ENCODE measurements around the gene L3MBTL2.

L3MBTL2 gene

GRCh38 chr22:41217553-41218157, 12.5 kb downstream of the L3MBTL2 start:
- ChIA-PET POLR2A (no interaction called here), CTCF (interaction anchor here (1.7 kb wide), 1 partner anchor 20 kb away, joined by 6 read pairs; no protein-coding TSS in a partner anchor)
- TF ChIP-seq, protein P1, sequence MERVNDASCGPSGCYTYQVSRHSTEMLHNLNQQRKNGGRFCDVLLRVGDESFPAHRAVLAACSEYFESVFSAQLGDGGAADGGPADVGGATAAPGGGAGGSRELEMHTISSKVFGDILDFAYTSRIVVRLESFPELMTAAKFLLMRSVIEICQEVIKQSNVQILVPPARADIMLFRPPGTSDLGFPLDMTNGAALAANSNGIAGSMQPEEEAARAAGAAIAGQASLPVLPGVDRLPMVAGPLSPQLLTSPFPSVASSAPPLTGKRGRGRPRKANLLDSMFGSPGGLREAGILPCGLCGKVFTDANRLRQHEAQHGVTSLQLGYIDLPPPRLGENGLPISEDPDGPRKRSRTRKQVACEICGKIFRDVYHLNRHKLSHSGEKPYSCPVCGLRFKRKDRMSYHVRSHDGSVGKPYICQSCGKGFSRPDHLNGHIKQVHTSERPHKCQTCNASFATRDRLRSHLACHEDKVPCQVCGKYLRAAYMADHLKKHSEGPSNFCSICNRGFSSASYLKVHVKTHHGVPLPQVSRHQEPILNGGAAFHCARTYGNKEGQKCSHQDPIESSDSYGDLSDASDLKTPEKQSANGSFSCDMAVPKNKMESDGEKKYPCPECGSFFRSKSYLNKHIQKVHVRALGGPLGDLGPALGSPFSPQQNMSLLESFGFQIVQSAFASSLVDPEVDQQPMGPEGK (tag by site-specific recombination; IDR thresholded peaks at IDR 0.05) = peak; percentile 26; the same call in 1 of the 2 replicates
- peak; percentile 55 for TF ChIP-seq PRDM10 (tag by site-specific recombination; IDR thresholded peaks at IDR 0.05)
- TF ChIP-seq ZBTB17 (tag by site-specific recombination; IDR thresholded peaks at IDR 0.05) = 0 out of 2 replicates have a peak, but pooled peaks have one; percentile 30
- TF ChIP-seq ZNF600 (tag by site-specific recombination; IDR thresholded peaks at IDR 0.05) = peak; percentile 61; the same call in 1 of the 2 replicates
- TF ChIP-seq REPIN1 (tag by site-specific recombination; IDR thresholded peaks at IDR 0.05; ENCODE audit: low read depth) = no peak
- peak; percentile 25; the same call in 1 of the 2 replicates for TF ChIP-seq WT1 (tag by site-specific recombination; IDR thresholded peaks at IDR 0.05)
- no peak for TF ChIP-seq ZNF776 (tag by site-specific recombination; IDR thresholded peaks at IDR 0.05; ENCODE audit: borderline replicate concordance)
- TF ChIP-seq TRIM28 (IDR thresholded peaks at IDR 0.05; ENCODE audit: borderline replicate concordance, low read length) = peak; percentile 11; the same call in 1 of the 2 replicates
- 0 out of 2 replicates have a peak, but pooled peaks have one; percentile 32 for TF ChIP-seq ZEB2 (tag by site-specific recombination; IDR thresholded peaks at IDR 0.05)
- TF ChIP-seq, protein P2, sequence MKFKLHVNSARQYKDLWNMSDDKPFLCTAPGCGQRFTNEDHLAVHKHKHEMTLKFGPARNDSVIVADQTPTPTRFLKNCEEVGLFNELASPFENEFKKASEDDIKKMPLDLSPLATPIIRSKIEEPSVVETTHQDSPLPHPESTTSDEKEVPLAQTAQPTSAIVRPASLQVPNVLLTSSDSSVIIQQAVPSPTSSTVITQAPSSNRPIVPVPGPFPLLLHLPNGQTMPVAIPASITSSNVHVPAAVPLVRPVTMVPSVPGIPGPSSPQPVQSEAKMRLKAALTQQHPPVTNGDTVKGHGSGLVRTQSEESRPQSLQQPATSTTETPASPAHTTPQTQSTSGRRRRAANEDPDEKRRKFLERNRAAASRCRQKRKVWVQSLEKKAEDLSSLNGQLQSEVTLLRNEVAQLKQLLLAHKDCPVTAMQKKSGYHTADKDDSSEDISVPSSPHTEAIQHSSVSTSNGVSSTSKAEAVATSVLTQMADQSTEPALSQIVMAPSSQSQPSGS (tag by site-specific recombination; IDR thresholded peaks at IDR 0.05; ENCODE audit: low read depth) = no peak
- no peaks in the 10 kb centered on the region for H3K4me1 ChIP-seq (ENCODE audit: control insufficient read depth, insufficient read depth, low read length)
- H3K36me3 ChIP-seq (ENCODE audit: control insufficient read depth in 2 of 2, insufficient read depth in 1 of 2, low read length in 2 of 2) = peaks cover 50 to 87% of the 10 kb centered on the region in 2 experiments
- H3K4me3 ChIP-seq (ENCODE audit: low read depth, low read length) = no peak overlapping the region
- no peaks in the 10 kb centered on the region for H3K9me3 ChIP-seq (ENCODE audit: control insufficient read depth, insufficient read depth, low read depth, low read length)
- H3K27ac ChIP-seq (ENCODE audit: extremely low read depth, low read depth, low read length) = peak overlapping the region; percentile 46; the same call in 1 of the 2 replicates

- ChIA-PET CTCF (interaction anchor here (0.6 to 1.6 kb wide), 2 partner anchors 15 to 300 kb away, joined by 3 to 5 read pairs; no protein-coding TSS in a partner anchor), POLR2A (no interaction called here)
- H3K4me3 ChIP-seq (ENCODE audit: low read depth, low read length) = no peak overlapping the region
- peaks cover 36 to 90% of the 10 kb centered on the region in 2 experiments for H3K36me3 ChIP-seq (ENCODE audit: control insufficient read depth in 2 of 2, insufficient read depth in 1 of 2, low read length in 2 of 2)
- H3K9me3 ChIP-seq (ENCODE audit: control insufficient read depth, insufficient read depth, low read depth, low read length) = no peaks in the 10 kb centered on the region
- H3K4me1 ChIP-seq (ENCODE audit: control insufficient read depth, insufficient read depth, low read length) = no peaks in the 10 kb centered on the region
- H3K27ac ChIP-seq (ENCODE audit: extremely low read depth, low read depth, low read length) = no peak overlapping the region
- TF ChIP-seq WT1 (tag by site-specific recombination; IDR thresholded peaks at IDR 0.05) (no peak), ZNF404 (tag by site-specific recombination; IDR thresholded peaks at IDR 0.05) (no peak), ZNF211 (tag by site-specific recombination; IDR thresholded peaks at IDR 0.05; ENCODE audit: low read depth) (no peak)
- TF ChIP-seq, protein P3, sequence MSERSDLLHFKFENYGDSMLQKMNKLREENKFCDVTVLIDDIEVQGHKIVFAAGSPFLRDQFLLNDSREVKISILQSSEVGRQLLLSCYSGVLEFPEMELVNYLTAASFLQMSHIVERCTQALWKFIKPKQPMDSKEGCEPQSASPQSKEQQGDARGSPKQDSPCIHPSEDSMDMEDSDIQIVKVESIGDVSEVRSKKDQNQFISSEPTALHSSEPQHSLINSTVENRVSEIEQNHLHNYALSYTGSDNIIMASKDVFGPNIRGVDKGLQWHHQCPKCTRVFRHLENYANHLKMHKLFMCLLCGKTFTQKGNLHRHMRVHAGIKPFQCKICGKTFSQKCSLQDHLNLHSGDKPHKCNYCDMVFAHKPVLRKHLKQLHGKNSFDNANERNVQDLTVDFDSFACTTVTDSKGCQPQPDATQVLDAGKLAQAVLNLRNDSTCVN (tag by site-specific recombination; optimal IDR thresholded peaks at IDR 0.05) = no peak
- TF ChIP-seq, protein P4, sequence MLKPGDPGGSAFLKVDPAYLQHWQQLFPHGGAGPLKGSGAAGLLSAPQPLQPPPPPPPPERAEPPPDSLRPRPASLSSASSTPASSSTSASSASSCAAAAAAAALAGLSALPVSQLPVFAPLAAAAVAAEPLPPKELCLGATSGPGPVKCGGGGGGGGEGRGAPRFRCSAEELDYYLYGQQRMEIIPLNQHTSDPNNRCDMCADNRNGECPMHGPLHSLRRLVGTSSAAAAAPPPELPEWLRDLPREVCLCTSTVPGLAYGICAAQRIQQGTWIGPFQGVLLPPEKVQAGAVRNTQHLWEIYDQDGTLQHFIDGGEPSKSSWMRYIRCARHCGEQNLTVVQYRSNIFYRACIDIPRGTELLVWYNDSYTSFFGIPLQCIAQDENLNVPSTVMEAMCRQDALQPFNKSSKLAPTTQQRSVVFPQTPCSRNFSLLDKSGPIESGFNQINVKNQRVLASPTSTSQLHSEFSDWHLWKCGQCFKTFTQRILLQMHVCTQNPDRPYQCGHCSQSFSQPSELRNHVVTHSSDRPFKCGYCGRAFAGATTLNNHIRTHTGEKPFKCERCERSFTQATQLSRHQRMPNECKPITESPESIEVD (tag by site-specific recombination; IDR thresholded peaks at IDR 0.05) = no peak
- TF ChIP-seq, protein P5, sequence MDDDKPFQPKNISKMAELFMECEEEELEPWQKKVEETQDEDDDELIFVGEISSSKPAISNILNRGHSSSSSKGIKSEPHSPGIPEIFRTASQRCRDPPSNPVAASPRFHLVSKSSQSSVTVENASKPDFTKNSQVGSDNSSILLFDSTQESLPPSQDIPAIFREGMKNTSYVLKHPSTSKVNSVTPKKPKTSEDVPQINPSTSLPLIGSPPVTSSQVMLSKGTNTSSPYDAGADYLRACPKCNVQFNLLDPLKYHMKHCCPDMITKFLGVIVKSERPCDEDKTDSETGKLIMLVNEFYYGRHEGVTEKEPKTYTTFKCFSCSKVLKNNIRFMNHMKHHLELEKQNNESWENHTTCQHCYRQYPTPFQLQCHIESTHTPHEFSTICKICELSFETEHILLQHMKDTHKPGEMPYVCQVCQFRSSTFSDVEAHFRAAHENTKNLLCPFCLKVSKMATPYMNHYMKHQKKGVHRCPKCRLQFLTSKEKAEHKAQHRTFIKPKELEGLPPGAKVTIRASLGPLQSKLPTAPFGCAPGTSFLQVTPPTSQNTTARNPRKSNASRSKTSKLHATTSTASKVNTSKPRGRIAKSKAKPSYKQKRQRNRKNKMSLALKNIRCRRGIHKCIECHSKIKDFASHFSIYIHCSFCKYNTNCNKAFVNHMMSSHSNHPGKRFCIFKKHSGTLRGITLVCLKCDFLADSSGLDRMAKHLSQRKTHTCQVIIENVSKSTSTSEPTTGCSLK (tag by site-specific recombination; IDR thresholded peaks at IDR 0.05) = no peak
These were observed 17.9 kb downstream of the L3MBTL2 start for GRCh38 chr22:41222846-41223507.
